Neural crest cell (in vitro differentiated cells): Measurements from ENCODE around the gene TMEM26. TPM values are rescaled to one million over a fixed set of nuclear protein-coding genes. Genes with fewer than 3 reads are reported as not detected.

Experiments used
- DNase-seq: peaks from one replicate; pipeline ENCODE4 v3.0.0; 2021; ENCODE audit warnings: low read depth, mixed read lengths, low spot score
- H3K27ac Mint-ChIP-seq: one replicate; pipeline ENCODE4 v1.8.0; 2021; ENCODE audit warnings: mild to moderate bottlenecking, mixed read lengths; ENCODE audit not compliant: unreplicated experiment
- H3K27me3 Mint-ChIP-seq: 2 replicates; pipeline ENCODE4 v1.8.0; 2021; ENCODE audit warnings: low read depth, mild to moderate bottlenecking, mixed read lengths
- H3K36me3 Mint-ChIP-seq: 2 replicates; pipeline ENCODE4 v1.8.0; 2021; ENCODE audit warnings: low read depth, mild to moderate bottlenecking, mixed read lengths
- H3K4me1 Mint-ChIP-seq: 2 replicates; pipeline ENCODE4 v1.8.0; 2021; ENCODE audit warnings: mixed read lengths
- H3K4me3 Mint-ChIP-seq: one replicate; pipeline ENCODE4 v1.8.0; 2021; ENCODE audit warnings: mild to moderate bottlenecking, mixed read lengths
- H3K9me3 Mint-ChIP-seq: 2 replicates; pipeline ENCODE4 v1.8.0; 2021; ENCODE audit warnings: mixed read lengths
- CTCF ChIP-seq: fragments of 200-600 bp; sonication (generic); conservative IDR thresholded peaks from 2 replicates; pipeline ENCODE4 v1.5.0; 2021; ENCODE audit warnings: antibody characterized with exemption, mild to moderate bottlenecking
- total RNA-seq: library from RNA; stranded (reverse); gene quantifications from 2 replicates; pipeline ENCODE4 v1.2.1, GENCODE V29; 2021

TMEM26 gene
- total RNA-seq, 1 donor from 2014 or later = 0.05 TPM

- Mint-ChIP-seq H3K4me1 (no peaks in the 10 kb centered on the region), H3K27me3 (no peaks in the 10 kb centered on the region), H3K9me3 (peaks cover 31% of the 10 kb centered on the region), H3K27ac (no peak overlapping the region), H3K36me3 (peaks cover 6% of the 10 kb centered on the region), H3K4me3 (no peak overlapping the region)
- TF ChIP-seq CTCF = no peak
- no peak for DNase-seq
Measured at GRCh38 chr10:61376377-61376776, 76.8 kb downstream of the TMEM26 start.

GRCh38 chr10:61366365-61366764, 86.8 kb downstream of the TMEM26 start:
- Mint-ChIP-seq H3K27ac (no peak overlapping the region), H3K36me3 (no peaks in the 10 kb centered on the region), H3K9me3 (no peaks in the 10 kb centered on the region), H3K27me3 (peaks cover 6% of the 10 kb centered on the region), H3K4me3 (no peak overlapping the region), H3K4me1 (no peaks in the 10 kb centered on the region)
- no peak for DNase-seq
- no peak for TF ChIP-seq CTCF

- Mint-ChIP-seq H3K27me3 (peaks cover 6% of the 10 kb centered on the region), H3K4me3 (no peak overlapping the region), H3K9me3 (peaks cover 7% of the 10 kb centered on the region), H3K27ac (no peak overlapping the region), H3K36me3 (no peaks in the 10 kb centered on the region), H3K4me1 (no peaks in the 10 kb centered on the region)
- TF ChIP-seq CTCF = no peak
- DNase-seq = no peak
Measured at GRCh38 chr10:61364619-61365018, 88.6 kb downstream of the TMEM26 start.

GRCh38 chr10:61363006-61363405, 90.2 kb downstream of the TMEM26 start:
- Mint-ChIP-seq H3K27me3 (peaks cover 6% of the 10 kb centered on the region), H3K4me3 (no peak overlapping the region), H3K36me3 (no peaks in the 10 kb centered on the region), H3K4me1 (no peaks in the 10 kb centered on the region), H3K27ac (no peak overlapping the region), H3K9me3 (peaks cover 7% of the 10 kb centered on the region)
- TF ChIP-seq CTCF = no peak
- DNase-seq = no peak

- Mint-ChIP-seq H3K27ac (no peak overlapping the region), H3K27me3 (no peaks in the 10 kb centered on the region), H3K9me3 (peaks cover 7% of the 10 kb centered on the region), H3K4me1 (peaks cover 7% of the 10 kb centered on the region), H3K36me3 (no peaks in the 10 kb centered on the region), H3K4me3 (no peak overlapping the region)
- no peak for TF ChIP-seq CTCF
- no peak for DNase-seq
Measured at GRCh38 chr10:61359452-61359851, 93.7 kb downstream of the TMEM26 start.

GRCh38 chr10:61357687-61358086, 95.5 kb downstream of the TMEM26 start:
- Mint-ChIP-seq H3K4me1 (peaks cover 7% of the 10 kb centered on the region), H3K9me3 (peaks cover 7% of the 10 kb centered on the region), H3K27me3 (peaks cover 9% of the 10 kb centered on the region), H3K36me3 (no peaks in the 10 kb centered on the region), H3K4me3 (no peak overlapping the region), H3K27ac (no peak overlapping the region)
- TF ChIP-seq CTCF = no peak
- no peak for DNase-seq
